ENCODE data around the gene POLL.

The POLL gene

DNA sequence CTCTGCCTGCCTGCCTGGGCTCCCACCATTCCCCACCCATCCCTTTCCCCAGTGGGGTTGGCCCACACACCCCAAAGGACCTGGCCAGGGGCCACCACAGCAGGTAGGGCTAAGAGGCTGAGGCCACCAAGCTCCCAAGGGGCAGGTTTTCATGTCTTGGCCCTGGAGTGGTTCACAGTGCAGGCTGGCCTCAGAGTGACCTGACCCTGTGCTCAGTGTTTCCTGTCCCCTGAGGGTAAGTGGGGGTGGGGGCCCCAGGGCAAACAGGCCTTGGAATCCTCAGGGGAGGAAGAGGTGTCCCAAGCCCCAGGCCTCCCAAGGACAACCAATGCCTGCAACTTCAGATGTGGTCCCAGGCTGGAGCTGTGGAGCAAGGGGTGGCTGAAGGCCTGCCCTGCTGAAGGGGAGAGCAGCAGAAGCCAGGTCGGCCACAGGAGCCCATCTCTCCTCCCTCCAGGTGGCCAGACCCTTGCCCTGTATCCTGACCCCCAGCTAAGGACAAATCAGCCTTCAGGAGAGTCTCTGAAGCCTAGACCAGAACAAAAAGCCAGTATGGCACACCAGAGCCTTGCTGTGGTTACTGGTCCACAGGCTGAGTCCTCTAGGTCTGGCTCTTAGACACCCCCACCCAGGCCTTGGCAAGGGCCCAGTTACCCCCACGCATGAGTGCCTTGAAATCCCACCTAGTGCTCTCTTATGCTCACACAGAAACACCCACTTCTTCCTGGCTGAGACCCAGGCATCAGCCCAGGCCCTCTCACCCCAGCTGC lies 27.6 kb downstream of the POLL start:
- DNase-seq (ENCODE audit: low read depth in 3 of 3): no peak

DNA sequence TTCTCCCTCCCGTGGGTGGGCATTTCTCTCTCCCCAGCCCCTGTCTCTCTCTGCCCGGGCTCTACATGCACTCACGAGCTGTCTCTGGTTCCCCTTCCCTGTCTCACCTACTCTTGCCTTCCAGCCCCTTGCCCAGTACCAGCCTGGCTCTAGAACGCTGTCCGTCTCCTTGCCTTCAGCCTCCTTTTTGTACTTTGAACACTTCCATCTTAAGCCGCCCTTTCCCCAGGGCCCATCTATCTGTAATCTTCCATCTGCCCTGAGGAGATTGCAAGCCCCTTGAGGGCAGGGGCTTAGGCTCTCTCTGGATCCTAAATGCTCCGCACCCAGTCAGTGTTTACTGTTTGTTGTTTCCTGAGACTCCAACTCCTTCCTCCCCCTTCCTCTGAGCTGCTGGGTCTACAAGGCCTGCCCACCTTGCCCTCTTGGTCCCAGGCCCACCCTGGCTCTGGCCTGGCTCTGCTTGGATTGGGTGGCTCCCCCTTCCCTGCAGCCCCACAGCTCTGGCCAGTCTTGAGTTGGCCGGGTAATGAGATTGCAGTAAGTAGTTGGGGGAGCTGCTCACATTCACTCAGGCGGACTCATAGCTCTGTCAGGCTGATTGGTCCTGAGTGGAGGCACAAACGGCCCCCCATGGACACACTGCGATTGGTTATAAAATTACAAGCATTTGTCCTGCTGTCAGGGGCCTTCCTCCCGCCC lies 28.3 kb downstream of the POLL start:
- no peak for DNase-seq (ENCODE audit: low read depth in 3 of 3)

DNA sequence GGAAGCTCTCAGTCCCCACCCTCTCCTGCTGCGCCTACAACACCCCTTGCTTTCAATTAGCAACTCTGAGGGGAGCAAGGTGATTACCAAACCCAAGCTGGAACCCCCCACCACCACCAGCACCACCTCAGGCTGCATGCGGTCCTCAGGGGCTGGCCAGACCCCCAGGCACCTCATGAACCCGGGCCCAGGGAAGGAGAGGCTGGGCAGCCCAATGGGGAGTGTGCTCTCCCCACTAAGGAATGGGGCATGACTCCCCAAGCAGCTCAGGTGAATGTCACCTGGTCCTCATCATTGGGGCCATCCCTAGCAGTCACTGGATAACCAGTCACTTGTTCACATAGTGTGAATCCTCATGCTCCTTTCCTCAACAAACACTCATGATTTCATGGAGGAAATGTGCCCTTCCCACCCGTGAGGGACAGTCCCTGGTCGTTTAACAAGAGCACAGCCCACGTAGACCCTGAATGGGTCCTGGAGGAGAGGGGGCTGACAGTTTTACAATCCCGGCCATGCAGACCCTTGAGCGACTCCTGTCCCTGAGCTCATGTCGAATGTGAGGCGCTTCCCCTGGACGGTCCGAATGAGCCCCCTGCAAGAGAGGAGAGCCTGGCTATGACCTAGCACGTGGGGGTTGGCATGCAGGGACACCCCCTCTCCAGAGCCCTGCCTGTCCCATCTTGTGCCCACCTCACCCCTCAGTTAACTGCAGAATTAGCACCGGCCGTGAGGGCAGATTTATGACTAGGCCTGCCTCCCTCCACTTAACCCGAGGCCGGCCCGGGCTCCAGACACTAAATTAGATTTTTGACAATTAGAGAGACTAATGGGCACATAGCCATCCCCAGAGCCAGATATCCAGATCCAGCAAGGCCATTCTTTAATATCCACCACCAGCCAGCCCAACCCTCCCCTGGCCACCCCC lies 29.1 kb downstream of the POLL start:
- no peak for DNase-seq (ENCODE audit: low read depth in 3 of 3)

DNA sequence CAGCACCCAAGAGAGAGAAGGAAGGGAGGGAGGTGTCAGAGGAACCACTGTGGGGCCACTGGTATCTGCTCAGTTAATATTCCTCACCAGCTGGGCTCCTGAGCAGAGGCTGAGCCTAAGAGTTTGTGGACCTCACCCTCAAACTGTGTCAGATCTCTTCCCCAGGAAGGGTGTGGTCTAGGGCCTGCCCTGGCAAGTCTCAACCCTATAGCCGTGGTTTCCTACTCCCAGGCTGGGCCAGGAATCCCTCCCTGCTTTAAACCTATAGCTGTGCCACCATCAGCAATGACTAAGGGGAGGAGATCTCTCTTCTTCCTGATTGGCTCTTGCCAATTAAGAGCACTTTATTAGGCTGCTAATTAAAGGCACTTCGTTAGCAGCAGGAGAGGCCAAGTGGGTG lies 29.9 kb downstream of the POLL start:
- DNase-seq (ENCODE audit: low read depth in 3 of 3): no peak

DNA sequence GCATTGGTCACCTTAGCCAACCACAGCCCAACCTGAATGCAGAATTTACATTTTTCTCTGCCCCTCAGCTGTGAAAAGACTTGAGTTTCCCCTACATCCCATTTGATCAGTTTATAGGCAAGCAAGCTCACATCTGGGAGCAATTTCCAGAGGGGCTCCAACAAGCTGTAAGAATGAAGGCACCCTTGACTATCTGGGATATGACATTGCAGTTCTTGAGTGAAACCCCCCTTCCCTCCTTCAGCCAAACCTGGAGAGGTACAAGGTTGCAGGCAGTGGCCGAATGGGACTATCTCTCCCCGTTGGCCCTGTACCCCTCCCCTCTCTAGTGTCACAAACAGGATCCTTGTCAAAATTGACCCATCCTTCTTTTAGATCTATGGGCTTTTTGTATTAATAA lies 30.5 kb downstream of the POLL start:
- DNase-seq (ENCODE audit: low read depth in 3 of 3): no peak

DNA sequence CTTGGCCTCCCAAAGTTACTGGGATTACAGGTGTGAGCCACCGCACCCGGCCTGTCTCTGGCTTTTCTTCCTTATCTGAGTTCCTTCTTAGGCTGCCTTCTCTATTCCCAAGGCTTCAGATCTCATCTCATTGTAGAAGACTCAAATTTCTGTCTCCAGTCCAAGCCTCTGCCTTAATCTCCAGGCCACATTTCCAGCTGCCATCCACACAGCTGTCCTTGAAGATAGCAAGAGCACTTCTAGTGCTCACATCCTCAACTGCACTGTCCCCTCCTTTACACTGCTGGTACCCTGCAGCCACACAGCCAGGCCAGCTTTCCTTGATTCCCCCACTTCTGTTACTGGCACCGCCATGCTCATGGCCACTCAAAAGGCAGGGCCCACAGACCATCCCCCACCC lies 35.6 kb downstream of the POLL start:
- DNase-seq (ENCODE audit: low read depth in 3 of 3): no peak

DNA sequence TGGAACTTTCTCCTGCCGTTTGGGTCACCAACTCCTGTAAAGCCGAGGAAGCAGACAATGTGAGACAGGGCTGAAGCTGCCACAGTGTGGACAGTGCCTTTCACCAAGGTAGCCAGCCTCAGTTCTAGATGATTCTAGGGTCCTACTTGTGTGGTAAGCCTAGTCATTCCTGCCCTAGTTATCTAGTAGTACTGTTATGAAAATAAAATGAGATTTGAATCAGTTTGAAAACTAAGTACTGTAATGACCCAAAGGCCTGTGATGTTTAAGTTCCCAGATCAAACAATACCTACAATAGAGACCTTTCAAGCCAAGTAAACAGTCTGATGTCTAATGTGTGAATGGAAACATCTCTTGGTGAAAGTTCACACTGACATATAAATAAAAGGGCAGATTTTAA lies 37.1 kb downstream of the POLL start:
- no peak for DNase-seq (ENCODE audit: low read depth in 3 of 3)

DNA sequence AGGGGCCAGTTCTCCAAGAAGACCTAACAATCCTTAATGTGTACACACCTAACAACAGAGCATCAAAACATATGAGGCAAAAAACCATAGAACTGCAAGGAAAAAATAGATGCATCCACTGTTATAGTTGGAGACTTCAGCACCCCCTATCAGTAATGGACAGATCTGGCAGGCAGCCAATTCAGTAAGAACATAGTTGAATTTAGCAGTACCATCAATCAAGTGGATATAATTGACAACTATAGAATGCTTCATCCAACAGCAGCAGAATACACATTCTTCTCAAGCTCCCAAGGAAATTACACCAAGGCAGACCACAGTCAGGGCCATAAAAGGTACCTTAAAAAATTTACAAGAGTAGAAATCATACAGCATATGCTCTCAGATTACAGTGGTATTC lies 42.2 kb downstream of the POLL start:
- no peak for DNase-seq (ENCODE audit: low read depth in 3 of 3)

DNA sequence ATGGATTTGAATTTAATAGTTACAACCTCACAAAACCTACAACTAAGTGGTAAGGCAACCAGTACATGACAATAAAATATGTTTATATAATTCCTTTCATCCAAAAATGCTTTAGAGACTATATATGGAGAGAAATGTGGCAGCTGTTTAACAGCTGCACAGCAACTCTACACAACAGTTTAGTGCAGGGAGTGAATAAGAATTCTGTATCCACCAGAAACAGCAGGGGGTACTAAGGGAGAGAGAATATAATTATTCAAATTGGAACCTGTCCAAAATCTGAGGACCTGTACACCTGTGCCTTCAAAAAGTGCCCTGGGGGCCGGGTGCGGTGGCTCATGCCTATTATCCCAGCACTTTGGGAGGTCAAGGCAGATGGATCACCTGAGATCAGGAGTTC lies 49.6 kb downstream of the POLL start:
- no peak for DNase-seq (ENCODE audit: low read depth in 3 of 3)

DNA sequence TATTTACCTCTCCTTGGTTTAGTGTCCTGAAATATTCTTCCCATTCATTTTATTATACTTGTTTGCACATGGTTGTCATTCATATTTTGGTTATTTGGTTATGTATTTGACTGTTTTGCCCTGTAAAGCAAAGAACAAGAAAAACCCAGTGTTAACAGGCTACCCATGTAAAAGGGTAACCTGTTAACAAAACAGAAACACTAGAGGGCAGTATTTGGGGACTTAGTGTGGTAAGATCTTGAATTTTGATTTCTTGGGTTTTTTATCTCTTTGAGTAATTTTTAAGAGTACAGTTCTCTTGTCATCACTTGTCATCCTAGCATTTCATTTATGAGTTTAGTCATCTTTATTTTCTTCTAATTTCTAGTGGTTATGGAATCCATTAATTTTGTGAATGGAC lies 51.3 kb downstream of the POLL start:
- no peak for DNase-seq (ENCODE audit: low read depth in 3 of 3)

DNA sequence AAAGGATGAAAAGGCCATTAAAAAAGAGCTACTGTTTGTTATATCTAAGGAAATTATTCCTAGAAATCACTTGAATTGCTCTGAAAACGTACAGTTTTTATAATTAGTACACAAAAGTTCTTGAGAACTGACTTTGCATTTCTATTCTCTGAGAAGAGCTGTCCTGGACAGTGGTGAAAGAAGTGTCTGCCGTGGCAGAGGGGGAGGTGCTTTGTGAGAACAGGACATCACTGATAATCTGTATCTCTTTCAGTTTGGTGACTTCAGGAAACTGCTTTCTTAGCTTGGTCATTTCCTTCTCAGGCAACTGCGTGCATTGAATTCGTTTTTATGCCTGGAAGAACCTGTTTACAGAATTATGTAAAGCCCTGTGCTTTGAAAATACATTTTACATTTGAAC lies 52.1 kb downstream of the POLL start:
- no peak for DNase-seq (ENCODE audit: low read depth in 3 of 3)

DNA sequence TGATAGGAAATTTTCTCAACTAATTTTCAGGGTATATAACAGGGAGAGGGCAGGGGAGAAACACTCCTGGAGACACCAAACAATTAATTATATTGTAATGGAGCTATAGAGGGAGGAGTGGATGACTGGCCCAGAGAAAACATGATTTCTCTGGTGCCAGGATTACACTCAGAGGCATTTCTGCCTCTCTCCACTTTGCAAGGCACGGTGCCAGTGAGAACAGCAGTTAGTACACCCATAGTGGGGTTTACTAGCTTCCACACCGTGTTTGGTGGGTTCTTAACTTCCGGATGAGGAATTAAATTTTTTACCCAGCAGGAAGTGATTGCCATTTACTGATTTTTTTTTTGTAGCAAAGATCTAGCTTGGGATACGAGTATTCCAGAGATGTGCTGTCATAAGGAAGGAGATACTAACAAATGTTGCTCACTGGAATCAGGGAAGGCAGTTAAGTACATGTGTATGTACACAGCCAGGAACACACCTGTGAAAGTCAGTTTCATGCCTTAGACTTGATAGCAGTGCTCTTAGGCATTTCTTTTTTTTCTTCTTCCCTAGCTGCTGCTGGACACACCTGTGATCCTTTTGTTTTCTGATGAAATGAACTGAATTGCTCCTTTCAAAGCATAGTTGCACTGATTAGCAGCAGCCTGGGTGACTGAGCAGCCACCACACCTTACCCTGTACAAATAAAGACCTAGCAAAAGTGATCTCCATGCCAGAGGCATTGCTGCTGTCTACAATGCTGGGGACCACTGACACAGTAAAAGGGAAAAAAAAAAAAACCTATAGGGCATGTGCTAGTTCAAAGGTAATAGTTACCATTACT lies 58.1 kb downstream of the POLL start:
- no peak for DNase-seq (ENCODE audit: low read depth in 3 of 3)

DNA sequence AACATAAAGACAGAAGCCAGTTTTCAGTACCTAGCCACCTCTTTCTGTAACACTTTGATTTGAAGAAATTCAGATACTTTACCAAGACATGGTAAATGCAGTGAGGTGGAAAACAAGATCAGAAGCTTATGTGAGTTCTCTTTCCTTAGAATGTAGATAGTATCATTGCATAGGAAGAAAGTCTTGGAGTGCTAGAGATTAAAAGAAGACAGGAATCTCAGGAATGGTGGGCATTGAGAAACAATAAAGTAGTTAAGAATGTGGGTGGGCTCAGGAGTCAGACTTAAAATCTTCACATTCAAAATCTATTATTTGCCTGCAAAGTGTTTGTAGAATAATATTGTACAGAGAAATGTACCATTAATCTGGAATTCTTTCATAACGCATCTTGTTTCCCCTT lies 58.9 kb downstream of the POLL start:
- no peak for DNase-seq (ENCODE audit: low read depth in 3 of 3)

Measured in stimulated activated CD4-positive, alpha-beta T cell treated with anti-CD3 and anti-CD28 coated beads, TNF-alpha, amount 100 ng/mL, for 24 hours (primary cell).